Activated naive CD8-positive, alpha-beta T cell treated with anti-CD3 and anti-CD28 coated beads, Interleukin-2, amount 10 ng/mL, durations not matched to agents 7 days and 5 days (primary cell): Measurements from ENCODE around the gene SLC29A3. TPM values are rescaled to one million over a fixed set of nuclear protein-coding genes. Genes with fewer than 3 reads are reported as not detected.

Experiments used
- ATAC-seq: fragments of 150-1000 bp; cut with Tn5 transposase; one replicate; pipeline ENCODE4 v1.10.0; 2021; ENCODE audit warnings: low read depth, moderate library complexity
- POLR2A ChIA-PET: fragments of 350-600 bp; sonication (Branson Sonifier 250); formaldehyde crosslinking; loops from one replicate; lab custom pipeline; 2021; ENCODE audit warnings: antibody characterized with exemption; lab: Charles Lee
- DNase-seq: peaks from one replicate; pipeline ENCODE4 v3.0.0; 2021
- H3K27ac Mint-ChIP-seq: one replicate; pipeline ENCODE4 v1.8.0; 2022; ENCODE audit warnings: mild to moderate bottlenecking, mixed read lengths
- H3K27me3 Mint-ChIP-seq: one replicate; pipeline ENCODE4 v1.8.0; 2022; ENCODE audit warnings: mild to moderate bottlenecking, moderate library complexity, mixed read lengths
- H3K36me3 Mint-ChIP-seq: one replicate; pipeline ENCODE4 v1.8.0; 2021; ENCODE audit warnings: mild to moderate bottlenecking, mixed read lengths
- H3K4me1 Mint-ChIP-seq: one replicate; pipeline ENCODE4 v1.8.0; 2021; ENCODE audit warnings: mixed read lengths
- H3K4me3 Mint-ChIP-seq: one replicate; pipeline ENCODE4 v1.8.0; 2022; ENCODE audit warnings: mild to moderate bottlenecking, moderate library complexity, mixed read lengths
- H3K9me3 Mint-ChIP-seq: one replicate; pipeline ENCODE4 v1.8.0; 2021; ENCODE audit warnings: mixed read lengths
- total RNA-seq, 2 experiments: library from RNA; stranded (reverse); gene quantifications; one replicate each; pipeline ENCODE4 v1.2.3, GENCODE V29; 2021

Gene SLC29A3
- total RNA-seq, 2 experiments from 2014 or later = 5.6 to 5.8 TPM

DNA sequence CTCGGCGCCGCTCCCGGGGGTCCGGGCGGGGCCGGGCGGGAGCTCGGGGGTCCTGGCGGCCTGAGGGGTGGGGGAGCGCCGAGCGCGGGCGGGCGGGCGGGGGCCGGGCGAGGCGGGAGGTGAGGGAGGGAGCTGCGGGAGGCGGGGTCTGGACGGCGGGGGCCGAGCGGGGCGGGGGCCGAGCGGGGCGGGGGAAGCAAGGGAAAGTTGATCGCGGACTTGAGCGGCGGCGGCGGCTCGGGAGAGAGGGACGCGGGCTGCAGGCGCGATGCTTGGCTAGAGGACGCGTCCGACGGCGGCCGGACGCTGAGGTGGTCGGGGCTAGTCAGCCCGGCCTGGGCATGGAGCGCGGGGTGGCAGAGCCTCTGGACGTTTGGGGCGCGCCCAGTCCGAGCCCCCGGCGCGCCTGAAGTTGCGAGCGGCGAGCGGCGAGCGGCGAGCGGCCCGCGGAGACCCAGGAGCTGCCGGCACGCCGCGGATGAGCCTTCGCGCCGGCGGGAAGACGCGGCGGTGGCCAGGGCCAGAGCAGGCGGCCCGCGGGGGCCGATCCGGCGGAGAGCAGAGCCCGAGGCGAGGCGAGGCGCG, 77.7 kb downstream of the SLC29A3 start, which contains the start of gene CDH23:
Gene CDH23, plus strand, starts transcription at position 210 of the 585 bp plus-strand sequence. CDS start 42,912 bp downstream, outside the sequence.
- H3K27ac Mint-ChIP-seq = no peak within 1 kb of the TSS

DNA sequence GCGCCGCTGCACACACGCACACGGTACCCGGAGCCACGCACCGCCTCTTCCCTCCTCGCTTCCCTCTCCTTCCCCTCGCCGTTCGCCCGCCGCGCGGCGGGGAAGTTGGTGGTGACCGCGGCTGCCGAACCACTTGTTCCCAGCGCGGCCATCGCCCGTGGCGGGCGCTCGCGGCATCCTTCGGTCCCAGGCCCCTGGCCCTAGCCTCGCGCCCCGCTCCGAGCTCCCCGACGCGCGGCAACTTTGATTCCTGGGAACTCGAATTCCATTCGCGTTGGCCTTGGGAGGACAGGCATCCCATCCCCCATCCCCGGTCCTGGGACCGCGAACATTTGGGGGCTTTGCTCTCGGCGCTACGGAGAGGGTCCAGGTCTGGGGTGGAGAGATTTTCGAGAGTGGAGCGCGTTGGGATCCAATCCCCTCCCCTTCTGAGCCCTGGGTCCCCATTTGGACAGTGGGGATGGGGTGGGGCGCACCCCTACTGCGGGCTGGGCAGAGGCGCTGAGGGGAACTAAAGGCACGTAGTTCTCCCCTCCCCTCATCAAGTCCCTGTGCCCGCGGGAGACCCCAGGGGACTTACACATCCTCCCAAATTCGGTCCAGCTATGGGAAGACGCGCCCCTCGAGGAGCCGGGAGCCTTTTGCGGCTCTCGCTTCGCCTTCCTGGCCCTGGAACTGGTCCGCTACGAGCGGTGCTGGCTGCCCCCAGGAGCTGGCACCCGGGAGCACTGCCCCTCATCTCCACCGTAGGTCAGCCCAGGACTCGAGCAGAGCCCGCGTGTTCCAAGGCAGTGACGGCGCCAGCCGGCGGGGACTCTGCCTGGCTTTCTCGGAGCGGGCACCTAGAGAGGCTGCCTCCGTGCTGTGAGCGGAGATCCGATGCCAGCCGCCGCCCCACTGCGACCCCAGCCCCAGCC, 78.5 kb downstream of the SLC29A3 start:
- Mint-ChIP-seq H3K27me3 (peaks cover 54% of the 10 kb centered on the region), H3K27ac (no peak overlapping the region), H3K4me1 (peaks cover 2% of the 10 kb centered on the region), H3K36me3 (no peaks in the 10 kb centered on the region), H3K4me3 (no peak overlapping the region), H3K9me3 (no peaks in the 10 kb centered on the region)
- ATAC-seq (no peak), DNase-seq (no peak)
- POLR2A ChIA-PET = no interaction called here

More for the DNA sequence above, 77.7 kb downstream of the SLC29A3 start, which contains the start of gene CDH23:
- ATAC-seq (peak; percentile 31), DNase-seq (peak; percentile 41)
- Mint-ChIP-seq H3K4me1 (peaks cover 2% of the 10 kb centered on the region), H3K36me3 (no peaks in the 10 kb centered on the region), H3K9me3 (no peaks in the 10 kb centered on the region), H3K4me3 (no peak within 1 kb of the TSS), H3K27me3 (peaks cover 56% of the 10 kb centered on the region)
- POLR2A ChIA-PET = no interaction called here

- H3K27ac Mint-ChIP-seq = no peak overlapping the region
- POLR2A ChIA-PET = no interaction called here
- ATAC-seq (no peak), DNase-seq (no peak)
- H3K4me3 Mint-ChIP-seq = no peak overlapping the region
- no peaks in the 10 kb centered on the region for H3K36me3 Mint-ChIP-seq
- H3K4me1 Mint-ChIP-seq = peaks cover 2% of the 10 kb centered on the region
- peaks cover 49% of the 10 kb centered on the region for H3K27me3 Mint-ChIP-seq
- no peaks in the 10 kb centered on the region for H3K9me3 Mint-ChIP-seq
Measured at GRCh38 chr10:71398976-71399375, 79.9 kb downstream of the SLC29A3 start.

DNA sequence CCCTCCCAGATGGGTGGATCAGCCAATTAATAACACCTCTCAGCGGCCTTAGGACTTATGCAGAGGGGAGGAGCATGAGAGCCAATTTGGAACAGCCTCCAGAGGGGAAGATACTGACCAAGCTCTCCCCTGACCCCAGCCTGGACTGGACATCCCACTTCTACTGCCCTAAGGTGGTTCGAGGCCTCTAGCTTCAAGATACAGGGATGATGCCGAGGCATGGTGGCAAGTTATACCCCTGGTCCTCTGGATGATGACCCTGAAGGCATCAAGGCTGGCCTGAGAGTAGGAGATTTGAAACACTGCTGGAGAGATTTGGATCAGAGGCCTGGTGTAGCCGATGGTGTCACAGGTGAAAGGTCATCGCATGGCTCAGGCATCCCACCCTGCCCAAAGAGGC, 80.9 kb downstream of the SLC29A3 start:
- no peak for DNase-seq
- Mint-ChIP-seq H3K4me1 (peaks cover 2% of the 10 kb centered on the region), H3K27me3 (peaks cover 48% of the 10 kb centered on the region)

GRCh38 chr10:71401056-71401455, 82.0 kb downstream of the SLC29A3 start:
- H3K4me1 Mint-ChIP-seq = peaks cover 2% of the 10 kb centered on the region
- ATAC-seq (no peak), DNase-seq (no peak)
- H3K4me3 Mint-ChIP-seq = no peak overlapping the region
- no peak overlapping the region for H3K27ac Mint-ChIP-seq
- no peaks in the 10 kb centered on the region for H3K36me3 Mint-ChIP-seq
- POLR2A ChIA-PET = no interaction called here
- H3K27me3 Mint-ChIP-seq = peaks cover 39% of the 10 kb centered on the region
- no peaks in the 10 kb centered on the region for H3K9me3 Mint-ChIP-seq

More for the DNA sequence above, 80.9 kb downstream of the SLC29A3 start:
- no peak for ATAC-seq
- H3K36me3 Mint-ChIP-seq = no peaks in the 10 kb centered on the region
- POLR2A ChIA-PET = no interaction called here
- no peak overlapping the region for H3K4me3 Mint-ChIP-seq
- H3K9me3 Mint-ChIP-seq = no peaks in the 10 kb centered on the region
- no peak overlapping the region for H3K27ac Mint-ChIP-seq

- no peak overlapping the region for H3K27ac Mint-ChIP-seq
- POLR2A ChIA-PET = no interaction called here
- no peak overlapping the region for H3K4me3 Mint-ChIP-seq
- no peak for ATAC-seq
- H3K36me3 Mint-ChIP-seq = no peaks in the 10 kb centered on the region
- DNase-seq = no peak
- no peaks in the 10 kb centered on the region for H3K9me3 Mint-ChIP-seq
- H3K4me1 Mint-ChIP-seq = peaks cover 2% of the 10 kb centered on the region
- peaks cover 41% of the 10 kb centered on the region for H3K27me3 Mint-ChIP-seq
Measured at GRCh38 chr10:71402005-71402404, 82.9 kb downstream of the SLC29A3 start.

DNA sequence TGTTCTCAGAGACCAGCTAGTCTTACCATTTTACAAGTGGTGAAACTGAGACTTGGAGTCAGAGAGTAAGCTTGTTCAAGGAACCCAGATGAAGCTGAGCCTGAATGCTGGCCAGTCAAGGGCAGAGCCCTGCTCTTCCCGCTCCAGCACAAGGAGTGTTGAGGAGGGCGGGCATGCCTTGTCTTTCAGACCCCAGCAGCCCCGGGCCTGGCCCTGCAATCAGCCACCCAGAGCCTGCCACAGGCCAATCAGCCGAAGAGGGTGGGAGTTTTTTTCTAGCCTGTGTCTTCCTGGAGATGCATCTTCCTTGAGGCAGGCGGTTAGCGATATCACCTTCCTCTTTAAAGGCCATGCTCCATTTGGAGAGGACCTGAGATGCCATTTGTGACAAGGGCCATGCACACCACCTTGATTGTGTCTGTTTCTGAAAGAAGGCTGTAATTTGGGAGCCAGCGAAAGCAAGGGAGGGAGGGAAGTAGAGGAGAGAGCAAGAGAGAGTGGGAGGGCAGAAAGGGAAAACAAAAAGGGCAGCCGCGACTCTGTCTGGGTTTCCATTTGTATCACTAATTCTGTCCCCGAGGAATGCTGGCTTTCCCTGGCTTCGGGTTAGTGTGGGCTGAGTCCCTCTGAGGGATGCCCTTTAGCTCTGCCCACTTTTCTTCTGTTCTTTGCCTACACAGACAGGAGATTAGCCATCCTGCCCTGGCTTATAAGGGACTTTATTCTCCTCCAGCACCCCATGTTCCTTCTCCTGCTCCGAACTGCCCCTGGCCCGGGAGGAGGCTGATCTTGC, 85.6 kb downstream of the SLC29A3 start:
- H3K27me3 Mint-ChIP-seq = peaks cover 18% of the 10 kb centered on the region
- POLR2A ChIA-PET = no interaction called here
- DNase-seq (no peak), ATAC-seq (no peak)
- no peak overlapping the region for H3K27ac Mint-ChIP-seq
- H3K36me3 Mint-ChIP-seq = no peaks in the 10 kb centered on the region
- no peaks in the 10 kb centered on the region for H3K9me3 Mint-ChIP-seq
- no peak overlapping the region for H3K4me3 Mint-ChIP-seq
- no peaks in the 10 kb centered on the region for H3K4me1 Mint-ChIP-seq

DNA sequence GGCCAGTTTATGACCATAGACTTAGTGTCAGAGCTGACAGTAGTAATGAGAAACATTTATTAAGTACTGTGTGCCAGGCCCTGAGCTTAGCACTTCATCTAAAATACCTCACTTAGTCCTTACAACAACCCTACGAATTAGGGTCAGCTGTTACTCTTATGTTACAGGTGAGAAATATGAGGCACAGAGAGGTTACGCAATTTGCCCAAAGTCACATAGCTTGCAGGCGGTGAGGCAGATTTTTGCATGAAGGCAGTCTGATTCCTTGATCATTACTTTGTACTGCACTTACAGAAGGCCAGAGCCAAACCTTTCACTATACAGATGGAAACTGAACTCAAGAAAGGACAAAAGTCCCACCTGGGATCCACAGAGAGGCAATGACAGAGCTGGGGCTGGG, 87.8 kb downstream of the SLC29A3 start:
- H3K27ac Mint-ChIP-seq = no peak overlapping the region
- no peaks in the 10 kb centered on the region for H3K4me1 Mint-ChIP-seq
- H3K36me3 Mint-ChIP-seq = no peaks in the 10 kb centered on the region
- no peak for DNase-seq
- H3K9me3 Mint-ChIP-seq = peaks cover 5% of the 10 kb centered on the region
- ATAC-seq = no peak
- POLR2A ChIA-PET = no interaction called here
- peaks cover 10% of the 10 kb centered on the region for H3K27me3 Mint-ChIP-seq
- H3K4me3 Mint-ChIP-seq = no peak overlapping the region

GRCh38 chr10:71408436-71409225, 89.6 kb downstream of the SLC29A3 start:
- Mint-ChIP-seq H3K4me1 (no peaks in the 10 kb centered on the region), H3K9me3 (peaks cover 6% of the 10 kb centered on the region), H3K4me3 (no peak overlapping the region), H3K36me3 (no peaks in the 10 kb centered on the region), H3K27me3 (peaks cover 8% of the 10 kb centered on the region), H3K27ac (no peak overlapping the region)
- no peak for ATAC-seq
- POLR2A ChIA-PET = no interaction called here
- no peak for DNase-seq

DNA sequence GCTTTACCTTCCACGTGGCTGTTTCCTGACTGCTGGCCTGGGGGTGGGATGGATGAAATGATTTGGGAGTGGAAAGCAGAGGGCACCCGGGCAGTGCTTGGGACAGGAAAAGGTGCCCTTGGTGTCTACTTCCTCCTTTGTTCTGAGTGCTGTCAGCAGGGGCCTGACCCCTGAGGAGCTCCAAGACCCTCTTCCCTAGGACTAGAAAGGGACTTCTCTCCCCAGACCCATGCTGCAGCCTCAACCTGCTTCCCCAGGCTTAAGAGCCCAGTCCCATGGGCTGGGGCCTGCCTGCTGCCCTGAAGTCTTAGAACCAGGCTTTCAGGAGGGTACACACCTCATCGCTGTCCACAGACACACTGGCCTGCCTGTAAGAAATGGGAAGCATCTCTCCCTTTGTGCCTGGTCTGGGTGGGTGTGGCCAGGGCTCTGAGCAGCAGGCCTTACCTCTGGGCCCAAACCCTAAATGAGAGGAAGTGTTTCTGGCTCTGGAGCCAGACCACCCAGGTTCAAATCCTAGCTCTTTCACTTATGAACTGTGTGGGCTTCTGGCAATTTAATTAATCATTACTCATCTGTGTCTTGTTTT, 90.6 kb downstream of the SLC29A3 start:
- Mint-ChIP-seq H3K27me3 (peaks cover 10% of the 10 kb centered on the region), H3K4me1 (no peaks in the 10 kb centered on the region), H3K27ac (no peak overlapping the region), H3K9me3 (peaks cover 7% of the 10 kb centered on the region), H3K4me3 (no peak overlapping the region), H3K36me3 (no peaks in the 10 kb centered on the region)
- DNase-seq (no peak), ATAC-seq (no peak)
- POLR2A ChIA-PET = no interaction called here
